ENCODE data around the gene AGXT2.

Gene AGXT2

GRCh38 chr5:34957857-34958690, 89.7 kb downstream of the AGXT2 start:
- DNase-seq, result no peak

GRCh38 chr5:34957321-34957720, 90.4 kb downstream of the AGXT2 start:
- no peak for DNase-seq
